H9 (cell line): Measurements from ENCODE around the gene CCND2. TPM values are rescaled to one million over a fixed set of nuclear protein-coding genes. Genes with fewer than 3 reads are reported as not detected.

ENCODE experiments used
- DNase-seq: peaks from one replicate; pipeline ENCODE4 v3.0.0-alpha.2; 2017
- H2AFZ ChIP-seq: one replicate; pipeline ENCODE4 v1.6.1; 2013; ENCODE audit warnings: mild to moderate bottlenecking, low read length, control low read depth, moderate library complexity
- H2AK5ac ChIP-seq: 2 replicates; pipeline ENCODE4 v1.6.1; 2013; ENCODE audit warnings: low read length, control low read depth, mixed read lengths; ENCODE audit not compliant: insufficient read length
- H2BK120ac ChIP-seq: one replicate; pipeline ENCODE4 v1.6.1; 2013; ENCODE audit warnings: low read depth, mild to moderate bottlenecking, low read length, control low read depth, inconsistent platforms; ENCODE audit not compliant: poor library complexity, severe bottlenecking
- H2BK12ac ChIP-seq: 2 replicates; pipeline ENCODE4 v1.6.1; 2013; ENCODE audit warnings: low read length, control low read depth, mixed read lengths, low read depth; ENCODE audit not compliant: insufficient read length
- H2BK15ac ChIP-seq: 2 replicates; pipeline ENCODE4 v1.6.1; 2013; ENCODE audit warnings: low read depth, low read length, control low read depth
- H2BK20ac ChIP-seq: one replicate; pipeline ENCODE4 v1.6.1; 2013; ENCODE audit warnings: low read depth, mild to moderate bottlenecking, low read length, control low read depth, inconsistent platforms; ENCODE audit not compliant: poor library complexity, severe bottlenecking
- H2BK5ac ChIP-seq: 2 replicates; pipeline ENCODE4 v1.6.1; 2013; ENCODE audit warnings: low read length, control low read depth, mixed read lengths; ENCODE audit not compliant: insufficient read length
- H3K14ac ChIP-seq: 2 replicates; pipeline ENCODE4 v1.6.1; 2013; ENCODE audit warnings: low read length, control low read depth; ENCODE audit not compliant: insufficient read depth
- H3K18ac ChIP-seq: 2 replicates; pipeline ENCODE4 v1.6.1; 2013; ENCODE audit warnings: low read depth, mild to moderate bottlenecking, mixed read lengths, low read length, control low read depth; ENCODE audit not compliant: insufficient read length
- H3K23ac ChIP-seq: 2 replicates; pipeline ENCODE4 v1.6.1; 2013; ENCODE audit warnings: low read length, control low read depth, mixed read lengths, low read depth; ENCODE audit not compliant: insufficient read length
- H3K23me2 ChIP-seq: 2 replicates; pipeline ENCODE4 v1.6.1; 2013; ENCODE audit warnings: low read depth, mild to moderate bottlenecking, mixed read lengths, low read length, control low read depth; ENCODE audit not compliant: insufficient read length, poor library complexity, severe bottlenecking
- H3K27ac ChIP-seq: 2 replicates; pipeline ENCODE4 v1.5.1; 2013; ENCODE audit warnings: low read length, control low read depth, mixed read lengths, low read depth; ENCODE audit not compliant: insufficient read length
- H3K27me3 ChIP-seq: 2 replicates; pipeline ENCODE4 v1.6.1; 2013; ENCODE audit warnings: low read length, control low read depth, inconsistent platforms; ENCODE audit not compliant: insufficient read depth
- H3K4ac ChIP-seq: 2 replicates; pipeline ENCODE4 v1.6.1; 2013; ENCODE audit warnings: low read depth, mild to moderate bottlenecking, control low read depth, inconsistent platforms, low read length, moderate library complexity
- H3K4me1 ChIP-seq: 2 replicates; pipeline ENCODE4 v1.6.1; 2013; ENCODE audit warnings: low read length, control low read depth, inconsistent platforms; ENCODE audit not compliant: insufficient read depth
- H3K4me2 ChIP-seq: 2 replicates; pipeline ENCODE4 v1.6.1; 2013; ENCODE audit warnings: low read length, control low read depth, mixed read lengths; ENCODE audit not compliant: insufficient read length, insufficient read depth
- H3K56ac ChIP-seq: 2 replicates; pipeline ENCODE4 v1.6.1; 2013; ENCODE audit warnings: low read depth, mild to moderate bottlenecking, mixed read lengths, low read length, control low read depth; ENCODE audit not compliant: insufficient read length
- H3K79me1 ChIP-seq: 2 replicates; pipeline ENCODE4 v1.6.1; 2013; ENCODE audit warnings: low read depth, mild to moderate bottlenecking, moderate library complexity, low read length, control low read depth, inconsistent platforms; ENCODE audit not compliant: insufficient read depth, poor library complexity, severe bottlenecking
- H3K79me2 ChIP-seq: 2 replicates; pipeline ENCODE4 v1.6.1; 2013; ENCODE audit warnings: low read length, control low read depth, inconsistent platforms; ENCODE audit not compliant: insufficient read depth
- H3K9ac ChIP-seq: 2 replicates; pipeline ENCODE4 v1.6.1; 2013; ENCODE audit warnings: low read length, control low read depth, mixed read lengths; ENCODE audit not compliant: insufficient read length; ENCODE audit errors: extremely low read depth
- H3K9me3 ChIP-seq: one replicate; pipeline ENCODE4 v1.6.1; 2013; ENCODE audit warnings: low read depth, low read length, inconsistent platforms; ENCODE audit not compliant: control insufficient read depth
- H3T11ph ChIP-seq: one replicate; pipeline ENCODE4 v1.6.1; 2013; ENCODE audit warnings: mild to moderate bottlenecking, low read length, control low read depth, inconsistent platforms
- H4K20me1 ChIP-seq: one replicate; pipeline ENCODE4 v1.6.1; 2013; ENCODE audit not compliant: control insufficient read depth, insufficient read length, insufficient read depth
- H4K5ac ChIP-seq: 2 replicates; pipeline ENCODE4 v1.6.1; 2013; ENCODE audit warnings: low read depth, mild to moderate bottlenecking, mixed read lengths, low read length, control low read depth; ENCODE audit not compliant: insufficient read length
- H4K8ac ChIP-seq: replicated peaks from 2 replicates; pipeline ENCODE4 v1.6.1; 2013; ENCODE audit warnings: low read length, control low read depth, mixed read lengths, low read depth; ENCODE audit not compliant: insufficient read length
- H4K91ac ChIP-seq: 2 replicates; pipeline ENCODE4 v1.6.1; 2013; ENCODE audit warnings: low read depth, mild to moderate bottlenecking, moderate library complexity, mixed read lengths, low read length, control low read depth; ENCODE audit not compliant: insufficient read length
- H3K27ac Mint-ChIP-seq, 3 experiments: 2 replicates in 2 of 3; 3 replicates in 1 of 3; pipeline ENCODE4 v1.8.0; 2020 to 2021; ENCODE audit warnings: mixed read lengths in 3 of 3, mild to moderate bottlenecking in 1 of 3, moderate library complexity in 1 of 3
- H3K27me3 Mint-ChIP-seq: 2 replicates; pipeline ENCODE4 v1.8.0; 2021; ENCODE audit warnings: low read depth, mild to moderate bottlenecking, moderate library complexity, mixed read lengths
- H3K36me3 Mint-ChIP-seq, 3 experiments: 2 replicates in 2 of 3; 3 replicates in 1 of 3; pipeline ENCODE4 v1.8.0; 2020 to 2021; ENCODE audit warnings: low read depth in 3 of 3, mixed read lengths in 3 of 3; ENCODE audit not compliant: insufficient read depth in 1 of 3
- H3K4me1 Mint-ChIP-seq, 2 experiments: 2 replicates each; pipeline ENCODE4 v1.8.0; 2020; ENCODE audit warnings: mixed read lengths in 2 of 2
- H3K4me3 Mint-ChIP-seq, 2 experiments: 2 replicates in 1 of 2; 3 replicates in 1 of 2; pipeline ENCODE4 v1.8.0; 2020 to 2021; ENCODE audit warnings: mild to moderate bottlenecking in 2 of 2, mixed read lengths in 2 of 2, moderate library complexity in 1 of 2
- H3K9me3 Mint-ChIP-seq, 2 experiments: 2 replicates in 1 of 2; 3 replicates in 1 of 2; pipeline ENCODE4 v1.8.0; 2020; ENCODE audit warnings: mild to moderate bottlenecking in 2 of 2, mixed read lengths in 2 of 2, moderate library complexity in 1 of 2
- WGBS: extraction: QIAGEN DNeasy Blood & Tissue Kit; methylation state at CpG from one replicate; pipeline ENCODE4 v1.1.7; 2013; ENCODE audit warnings: missing lambda C conversion rate, low lambda C conversion rate, mixed read lengths; ENCODE audit not compliant: insufficient read length; ENCODE audit errors: extremely low coverage; 5-methylcytosine and 5-hydroxymethylcytosine counted together
- total RNA-seq: library from RNA; stranded (reverse); gene quantifications from 2 replicates; pipeline ENCODE4 v1.2.1, GENCODE V29; 2021
- TF ChIP-seq, protein P1 (sequence below): fragments of 200-600 bp; sonication (generic); conservative IDR thresholded peaks from 3 replicates; pipeline ENCODE4 v1.8.0; 2021; ENCODE audit warnings: antibody characterized with exemption, mild to moderate bottlenecking

Gene CCND2
- total RNA-seq, 1 experiment from 2014 or later: 104 TPM

DNA sequence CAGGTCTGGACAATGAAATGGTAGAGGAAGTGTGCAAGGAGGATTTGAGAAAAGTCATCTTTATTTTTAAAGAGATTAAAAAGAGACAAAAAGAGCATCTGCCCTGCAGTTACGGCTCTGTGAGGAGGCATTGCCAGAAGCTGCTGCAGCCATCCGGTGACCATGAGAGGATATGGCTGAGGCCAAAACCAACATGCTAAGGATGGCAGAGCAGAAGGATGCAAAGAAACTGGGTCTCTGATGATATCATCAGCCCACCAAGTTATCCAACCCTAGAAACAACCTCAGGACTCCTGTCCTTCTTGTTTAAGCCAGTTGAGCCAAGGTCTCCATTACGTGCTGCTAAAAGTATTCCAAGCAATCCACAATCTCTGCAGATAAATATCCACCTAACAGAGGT lies 48.0 kb upstream of the CCND2 start:
- H3T11ph ChIP-seq: no peak overlapping the region
- DNase-seq: no peak
- no peak overlapping the region for H3K14ac ChIP-seq
- no peaks in the 10 kb centered on the region for H4K20me1 ChIP-seq
- H3K18ac ChIP-seq: no peak overlapping the region
- no peak overlapping the region for H2BK5ac ChIP-seq
- no peak overlapping the region for H2AFZ ChIP-seq
- no CpG with 5 or more reads among the region's 3 CpGs for WGBS
- H3K27ac Mint-ChIP-seq: no peak overlapping the region
- peaks cover 4% of the 10 kb centered on the region for H3K27me3 Mint-ChIP-seq
- H3K79me2 ChIP-seq: no peaks in the 10 kb centered on the region
- H3K23me2 ChIP-seq: no peaks in the 10 kb centered on the region
- no peak overlapping the region for H4K91ac ChIP-seq
- no peak overlapping the region for H2BK15ac ChIP-seq
- TF ChIP-seq, protein P1, sequence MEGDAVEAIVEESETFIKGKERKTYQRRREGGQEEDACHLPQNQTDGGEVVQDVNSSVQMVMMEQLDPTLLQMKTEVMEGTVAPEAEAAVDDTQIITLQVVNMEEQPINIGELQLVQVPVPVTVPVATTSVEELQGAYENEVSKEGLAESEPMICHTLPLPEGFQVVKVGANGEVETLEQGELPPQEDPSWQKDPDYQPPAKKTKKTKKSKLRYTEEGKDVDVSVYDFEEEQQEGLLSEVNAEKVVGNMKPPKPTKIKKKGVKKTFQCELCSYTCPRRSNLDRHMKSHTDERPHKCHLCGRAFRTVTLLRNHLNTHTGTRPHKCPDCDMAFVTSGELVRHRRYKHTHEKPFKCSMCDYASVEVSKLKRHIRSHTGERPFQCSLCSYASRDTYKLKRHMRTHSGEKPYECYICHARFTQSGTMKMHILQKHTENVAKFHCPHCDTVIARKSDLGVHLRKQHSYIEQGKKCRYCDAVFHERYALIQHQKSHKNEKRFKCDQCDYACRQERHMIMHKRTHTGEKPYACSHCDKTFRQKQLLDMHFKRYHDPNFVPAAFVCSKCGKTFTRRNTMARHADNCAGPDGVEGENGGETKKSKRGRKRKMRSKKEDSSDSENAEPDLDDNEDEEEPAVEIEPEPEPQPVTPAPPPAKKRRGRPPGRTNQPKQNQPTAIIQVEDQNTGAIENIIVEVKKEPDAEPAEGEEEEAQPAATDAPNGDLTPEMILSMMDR: no peak
- H3K79me1 ChIP-seq: no peaks in the 10 kb centered on the region
- H2BK12ac ChIP-seq: no peak overlapping the region
- no peak overlapping the region for H2AK5ac ChIP-seq
- no peak overlapping the region for H4K5ac ChIP-seq
- H3K9me3 ChIP-seq: no peaks in the 10 kb centered on the region
- H3K4me3 Mint-ChIP-seq: no peak overlapping the region
- H3K27ac ChIP-seq: no peak overlapping the region
- H3K4me2 ChIP-seq: no peak overlapping the region
- no peak overlapping the region for H3K9ac ChIP-seq
- no peak overlapping the region for H3K56ac ChIP-seq
- no peak overlapping the region for H3K23ac ChIP-seq
- no peaks in the 10 kb centered on the region; the same call in 1 of the 2 replicates for H3K27me3 ChIP-seq
- H2BK120ac ChIP-seq: no peak overlapping the region
- no peak overlapping the region for H3K4ac ChIP-seq
- no peaks in the 10 kb centered on the region; the same call in 1 of the 2 replicates for H3K4me1 ChIP-seq
- peaks cover 0 to 7% (median 0%) of the 10 kb centered on the region in 3 experiments; a peak in 2 of 7 replicates for H3K36me3 Mint-ChIP-seq
- peaks cover 0 to 2% of the 10 kb centered on the region in 2 experiments; a peak in 1 of 5 replicates for H3K9me3 Mint-ChIP-seq
- peaks cover 8 to 14% of the 10 kb centered on the region in 2 experiments for H3K4me1 Mint-ChIP-seq
- no peak overlapping the region for H4K8ac ChIP-seq
- no peak overlapping the region for H2BK20ac ChIP-seq
